K562 (cell line): ENCODE results near the gene SIDT2. TPM values are rescaled to one million over a fixed set of nuclear protein-coding genes. Genes with fewer than 3 reads are reported as not detected.

ENCODE experiments used
- POLR2G ChIP-seq: fragments of 200-400 bp; formaldehyde crosslinking; IDR thresholded peaks from 2 replicates; pipeline ENCODE4 v1.6.1; 2017; ENCODE audit warnings: low read depth, mild to moderate bottlenecking, antibody characterized with exemption, low read length, moderate library complexity
- polyA plus RNA-seq, 8 experiments: library from polyadenylated mRNA; depleted of rRNA in 4 of 8; stranded (reverse) in 5 of 8; unstranded in 3 of 8; fragments of >200 nt; fragmentation: Nextera tagmentation in 2 of 8; fragmentation: Illumina TruSeq in 1 of 8; extraction: Ambion mirVana in 2 of 8; extraction: Trizol in 1 of 8; gene quantifications; 2 replicates each; pipeline versions ENCODE4 v1.2.1 to v1.2.3, GENCODE V29; 2011 to 2014; ENCODE audit warnings: inconsistent platforms in 1 of 8, missing spikeins in 1 of 8
- total RNA-seq, 7 experiments: library from RNA; depleted of rRNA in 6 of 7; stranded (reverse); fragments of >200 nt in 6 of 7; fragmentation: Illumina TruSeq in 2 of 7; extraction: Trizol in 2 of 7; gene quantifications; 2 replicates each; pipeline versions ENCODE4 v1.2.1 to v1.2.3, GENCODE V29; 2011 to 2021; ENCODE audit warnings: low replicate concordance in 1 of 7
- TF ChIP-seq, protein P1 (sequence below), 2 experiments: fragments of 450-650 bp; IDR thresholded peaks; 2 replicates each; pipeline ENCODE4 v1.6.1; 2016; ENCODE audit warnings: mild to moderate bottlenecking in 2 of 2, borderline replicate concordance in 1 of 2, low read depth in 1 of 2, moderate library complexity in 1 of 2
- TF ChIP-seq, protein P2 (sequence below): sonication (generic); formaldehyde crosslinking; IDR thresholded peaks from 2 replicates; pipeline ENCODE4 v1.8.1; 2022; ENCODE audit warnings: missing genetic modification reagents

Gene SIDT2
- total and polyA plus RNA-seq, 9 of the 15 experiments (the other 6 are each of a cell fraction or from before 2014, with no cell fraction given), result 2.4 to 20.2 (median 6.5) TPM

- TF ChIP-seq, protein P1, sequence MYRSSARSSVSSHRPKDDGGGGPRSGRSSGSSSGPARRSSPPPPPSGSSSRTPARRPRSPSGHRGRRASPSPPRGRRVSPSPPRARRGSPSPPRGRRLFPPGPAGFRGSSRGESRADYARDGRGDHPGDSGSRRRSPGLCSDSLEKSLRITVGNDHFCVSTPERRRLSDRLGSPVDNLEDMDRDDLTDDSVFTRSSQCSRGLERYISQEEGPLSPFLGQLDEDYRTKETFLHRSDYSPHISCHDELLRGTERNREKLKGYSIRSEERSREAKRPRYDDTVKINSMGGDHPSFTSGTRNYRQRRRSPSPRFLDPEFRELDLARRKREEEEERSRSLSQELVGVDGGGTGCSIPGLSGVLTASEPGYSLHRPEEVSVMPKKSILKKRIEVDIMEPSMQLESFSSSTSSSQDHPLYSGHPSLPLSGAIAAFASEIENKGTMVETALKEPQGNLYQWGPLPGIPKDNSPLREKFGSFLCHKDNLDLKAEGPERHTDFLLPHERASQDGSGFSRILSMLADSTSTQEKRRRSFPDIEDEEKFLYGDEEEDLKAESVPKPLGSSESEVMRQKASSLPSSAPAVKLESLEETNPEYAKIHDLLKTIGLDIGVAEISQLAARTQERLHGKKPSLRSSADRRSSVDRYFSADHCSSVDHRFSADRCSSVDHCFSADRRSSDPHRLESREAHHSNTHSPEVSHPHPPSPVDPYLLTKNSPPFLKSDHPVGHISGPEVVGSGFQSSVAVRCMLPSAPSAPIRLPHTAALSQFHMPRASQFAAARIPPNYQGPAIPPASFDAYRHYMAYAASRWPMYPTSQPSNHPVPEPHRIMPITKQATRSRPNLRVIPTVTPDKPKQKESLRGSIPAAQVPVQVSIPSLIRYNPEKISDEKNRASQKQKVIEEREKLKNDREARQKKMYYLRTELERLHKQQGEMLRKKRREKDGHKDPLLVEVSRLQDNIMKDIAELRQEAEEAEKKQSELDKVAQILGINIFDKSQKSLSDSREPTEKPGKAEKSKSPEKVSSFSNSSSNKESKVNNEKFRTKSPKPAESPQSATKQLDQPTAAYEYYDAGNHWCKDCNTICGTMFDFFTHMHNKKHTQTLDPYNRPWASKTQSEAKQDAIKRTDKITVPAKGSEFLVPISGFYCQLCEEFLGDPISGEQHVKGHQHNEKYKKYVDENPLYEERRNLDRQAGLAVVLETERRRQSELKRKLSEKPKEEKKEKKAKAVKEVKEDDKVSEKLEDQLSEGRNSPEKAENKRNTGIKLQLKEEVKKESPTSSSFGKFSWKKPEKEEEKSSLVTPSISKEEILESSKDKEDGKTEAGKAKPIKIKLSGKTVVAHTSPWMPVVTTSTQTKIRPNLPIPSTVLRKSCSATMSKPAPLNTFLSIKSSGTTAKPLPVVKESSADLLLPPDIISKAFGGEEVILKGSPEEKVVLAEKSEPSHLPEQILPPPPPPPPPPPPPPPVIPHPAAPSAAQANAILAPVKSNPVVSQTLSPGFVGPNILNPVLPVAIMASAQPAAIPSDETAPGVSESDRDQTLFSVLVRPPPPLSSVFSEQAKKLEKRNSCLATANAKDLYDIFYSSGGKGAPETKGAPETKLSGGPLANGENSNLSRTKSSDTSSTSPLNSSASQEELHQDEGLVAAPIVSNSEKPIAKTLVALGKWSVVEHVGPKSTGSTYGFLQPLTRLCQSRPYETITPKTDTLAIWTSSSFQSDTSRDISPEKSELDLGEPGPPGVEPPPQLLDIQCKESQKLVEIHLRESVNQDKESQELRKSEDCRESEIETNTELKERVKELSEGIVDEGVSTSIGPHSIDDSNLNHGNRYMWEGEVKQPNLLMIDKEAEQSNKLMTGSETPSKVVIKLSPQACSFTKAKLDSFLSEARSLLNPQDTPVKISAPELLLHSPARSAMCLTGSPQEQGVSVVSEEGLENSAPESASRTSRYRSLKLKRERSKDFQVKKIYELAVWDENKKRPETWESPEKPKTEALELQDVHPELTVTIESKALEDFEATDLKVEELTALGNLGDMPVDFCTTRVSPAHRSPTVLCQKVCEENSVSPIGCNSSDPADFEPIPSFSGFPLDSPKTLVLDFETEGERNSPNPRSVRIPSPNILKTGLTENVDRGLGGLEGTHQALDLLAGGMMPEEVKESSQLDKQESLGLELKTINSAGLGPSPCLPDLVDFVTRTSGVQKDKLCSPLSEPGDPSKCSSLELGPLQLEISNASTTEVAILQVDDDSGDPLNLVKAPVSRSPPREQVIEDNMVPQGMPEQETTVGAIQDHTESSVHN (IDR thresholded peaks at IDR 0.05; ENCODE audit: borderline replicate concordance in 1 of 2, low read depth in 1 of 2), result no peak
- TF ChIP-seq, protein P2, sequence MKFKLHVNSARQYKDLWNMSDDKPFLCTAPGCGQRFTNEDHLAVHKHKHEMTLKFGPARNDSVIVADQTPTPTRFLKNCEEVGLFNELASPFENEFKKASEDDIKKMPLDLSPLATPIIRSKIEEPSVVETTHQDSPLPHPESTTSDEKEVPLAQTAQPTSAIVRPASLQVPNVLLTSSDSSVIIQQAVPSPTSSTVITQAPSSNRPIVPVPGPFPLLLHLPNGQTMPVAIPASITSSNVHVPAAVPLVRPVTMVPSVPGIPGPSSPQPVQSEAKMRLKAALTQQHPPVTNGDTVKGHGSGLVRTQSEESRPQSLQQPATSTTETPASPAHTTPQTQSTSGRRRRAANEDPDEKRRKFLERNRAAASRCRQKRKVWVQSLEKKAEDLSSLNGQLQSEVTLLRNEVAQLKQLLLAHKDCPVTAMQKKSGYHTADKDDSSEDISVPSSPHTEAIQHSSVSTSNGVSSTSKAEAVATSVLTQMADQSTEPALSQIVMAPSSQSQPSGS, result no peak
- peak; percentile 58; the same call in 1 of the 2 replicates for TF ChIP-seq POLR2G
- TF ChIP-seq, all 486 proteins: peak for 1
These were observed 20.7 kb downstream of the SIDT2 start, which contains the start of gene TAGLN (continued) for GRCh38 chr11:117199053-117199915.
